Limb (tissue), 2 donors: ENCODE data around the gene TPGS1.
"Not testable (repeated sequence)": the region's sequence is repeated elsewhere in the genome, so short reads cannot be mapped to it uniquely, and the experiment has no call there.

ENCODE experiments used
- DNase-seq, 2 donors: peaks; one replicate each; pipeline ENCODE4 v3.0.0-alpha.2; 2016; ENCODE audit errors: extremely low spot score in 2 of 2

The TPGS1 gene

GRCh38 chr19:475360-475759, 31.9 kb upstream of the TPGS1 start:
- no peak for DNase-seq

- DNase-seq = peak in 1 of 2 donors; percentile 48
These were observed 28.9 kb upstream of the TPGS1 start for GRCh38 chr19:478236-478903.

- no peak for DNase-seq
These were observed 28.3 kb upstream of the TPGS1 start for GRCh38 chr19:478976-479375.

GRCh38 chr19:480016-480855, 27.1 kb upstream of the TPGS1 start:
- DNase-seq = peak; percentile 69 to 75

- DNase-seq = not testable (repeated sequence)
These were observed 26.2 kb upstream of the TPGS1 start for GRCh38 chr19:481100-481499.

GRCh38 chr19:482186-483041, 24.9 kb upstream of the TPGS1 start:
- no peak for DNase-seq

GRCh38 chr19:483332-484072, 23.8 kb upstream of the TPGS1 start:
- no peak for DNase-seq

- DNase-seq = no peak
These were observed 22.8 kb upstream of the TPGS1 start for GRCh38 chr19:484494-484893.

GRCh38 chr19:485077-485476, 22.2 kb upstream of the TPGS1 start:
- DNase-seq = no peak

GRCh38 chr19:485583-486236, 21.6 kb upstream of the TPGS1 start:
- DNase-seq = no peak

GRCh38 chr19:488505-489417, 18.5 kb upstream of the TPGS1 start:
- peak; percentile 92 to 97 for DNase-seq

- DNase-seq = peak in 1 of 2 donors; percentile 62
These were observed 17.7 kb upstream of the TPGS1 start for GRCh38 chr19:489418-490196.

GRCh38 chr19:491146-491741, 16.1 kb upstream of the TPGS1 start:
- peak in 1 of 2 donors; percentile 60 for DNase-seq

- DNase-seq = no peak
These were observed 15.2 kb upstream of the TPGS1 start for GRCh38 chr19:492091-492531.

GRCh38 chr19:493391-494170, 13.7 kb upstream of the TPGS1 start:
- DNase-seq = peak in 1 of 2 donors; percentile 26

GRCh38 chr19:494171-495080, 12.9 kb upstream of the TPGS1 start:
- DNase-seq = no peak

GRCh38 chr19:495081-495401, 12.3 kb upstream of the TPGS1 start:
- no peak for DNase-seq
